HepG2 (cell line): ENCODE measurements around the gene CDH23. TPM values are rescaled to one million over a fixed set of nuclear protein-coding genes. Genes with fewer than 3 reads are reported as not detected.

Experiments used
- ARNTL ChIP-seq: sonication (generic); formaldehyde crosslinking; IDR thresholded peaks from 2 replicates; pipeline ENCODE4 v1.4.0; 2020; ENCODE audit warnings: mild to moderate bottlenecking, missing genetic modification reagents
- BORCS8-MEF2B ChIP-seq: sonication (generic); formaldehyde crosslinking; IDR thresholded peaks from 2 replicates; pipeline ENCODE4 v1.8.0; 2022; ENCODE audit warnings: mild to moderate bottlenecking, missing genetic modification reagents
- DNMT1 ChIP-seq: sonication (generic); formaldehyde crosslinking; IDR thresholded peaks from 2 replicates; pipeline ENCODE4 v1.5.1; 2020; ENCODE audit warnings: mild to moderate bottlenecking, missing genetic modification reagents
- EHMT2 ChIP-seq: fragments of 200-600 bp; sonication (generic); IDR thresholded peaks from 2 replicates; pipeline ENCODE4 v1.7.0; 2017; ENCODE audit warnings: antibody characterized with exemption, low read depth, low read length, borderline replicate concordance
- ERF ChIP-seq: IDR thresholded peaks from 2 replicates; pipeline ENCODE4 v1.6.1; 2018; ENCODE audit warnings: missing biosample characterization, missing genetic modification reagents
- FOXM1 ChIP-seq: sonication (generic); formaldehyde crosslinking; IDR thresholded peaks from 2 replicates; pipeline ENCODE4 v1.5.0; 2020; ENCODE audit warnings: missing genetic modification reagents
- JUND ChIP-seq: sonication (generic); formaldehyde crosslinking; IDR thresholded peaks from 2 replicates; pipeline ENCODE4 v1.8.0; 2022; ENCODE audit warnings: mild to moderate bottlenecking, missing genetic modification reagents
- MBD4 ChIP-seq: IDR thresholded peaks from 2 replicates; pipeline ENCODE4 v1.6.1; 2012; ENCODE audit warnings: low read length, inconsistent platforms, borderline replicate concordance
- MEIS2 ChIP-seq: sonication (generic); formaldehyde crosslinking; IDR thresholded peaks from 2 replicates; pipeline ENCODE4 v1.9.0; 2021; ENCODE audit warnings: mild to moderate bottlenecking, missing genetic modification reagents
- MIER2 ChIP-seq: IDR thresholded peaks from 2 replicates; pipeline ENCODE4 v1.6.1; 2016; ENCODE audit warnings: missing biosample characterization, missing genetic modification reagents
- SRSF4 ChIP-seq: fragments of 200-400 bp; formaldehyde crosslinking; IDR thresholded peaks from one replicate; pipeline ENCODE4 v1.6.1; 2018; ENCODE audit warnings: mild to moderate bottlenecking, low read depth, low read length, moderate library complexity; ENCODE audit not compliant: poor library complexity, severe bottlenecking
- ZNF331 ChIP-seq: sonication (generic); formaldehyde crosslinking; IDR thresholded peaks from 2 replicates; pipeline ENCODE4 v1.4.0; 2020; ENCODE audit warnings: missing genetic modification reagents
- ZNF33B ChIP-seq: sonication (generic); formaldehyde crosslinking; IDR thresholded peaks from 2 replicates; pipeline ENCODE4 v1.5.1; 2020; ENCODE audit warnings: mild to moderate bottlenecking, missing genetic modification reagents
- ZNF354B ChIP-seq: sonication (generic); formaldehyde crosslinking; IDR thresholded peaks from 2 replicates; pipeline ENCODE4 v1.8.0; 2022; ENCODE audit warnings: mild to moderate bottlenecking, missing genetic modification reagents
- ZNF557 ChIP-seq: sonication (generic); formaldehyde crosslinking; IDR thresholded peaks from 2 replicates; pipeline ENCODE4 v1.4.0; 2020; ENCODE audit warnings: missing genetic modification reagents
- ZNF569 ChIP-seq: sonication (generic); formaldehyde crosslinking; IDR thresholded peaks from 2 replicates; pipeline ENCODE4 v1.5.0; 2020; ENCODE audit warnings: mild to moderate bottlenecking, missing genetic modification reagents, moderate library complexity, borderline replicate concordance
- ZNF713 ChIP-seq: sonication (generic); formaldehyde crosslinking; IDR thresholded peaks from 2 replicates; pipeline ENCODE4 v1.4.0; 2020; ENCODE audit warnings: mild to moderate bottlenecking, missing genetic modification reagents
- ZNF773 ChIP-seq: sonication (generic); formaldehyde crosslinking; IDR thresholded peaks from 2 replicates; pipeline ENCODE4 v1.4.0; 2020; ENCODE audit warnings: missing genetic modification reagents, borderline replicate concordance
- polyA plus RNA-seq, 8 experiments: library from polyadenylated mRNA; depleted of rRNA in 3 of 8; stranded (reverse) in 7 of 8; unstranded in 1 of 8; fragments of >200 nt; fragmentation: Illumina TruSeq in 4 of 8; extraction: Trizol in 4 of 8; gene quantifications; 2 replicates each; pipeline versions ENCODE4 v1.2.1 to v1.2.3, GENCODE V29; 2011 to 2016; ENCODE audit warnings: low read depth in 4 of 8, missing spikeins in 1 of 8, mixed read lengths in 1 of 8; ENCODE audit not compliant: insufficient read depth in 1 of 8
- total RNA-seq, 5 experiments: library from RNA; depleted of rRNA; stranded (reverse); fragments of >200 nt; fragmentation: Illumina TruSeq; extraction: Trizol; gene quantifications; 2 replicates each; pipeline ENCODE4 v1.2.3, GENCODE V29; 2016; ENCODE audit warnings: low read depth in 1 of 5
- TF ChIP-seq, protein P1 (sequence below), 2 experiments: IDR thresholded peaks; 2 replicates each; pipeline ENCODE4 v1.6.1; 2011 to 2012; ENCODE audit warnings: low read length in 2 of 2, borderline replicate concordance in 1 of 2, low read depth in 1 of 2, mild to moderate bottlenecking in 1 of 2, moderate library complexity in 1 of 2
- TF ChIP-seq, protein P2 (sequence below): sonication (generic); formaldehyde crosslinking; IDR thresholded peaks from 2 replicates; pipeline ENCODE4 v1.4.0; 2020; ENCODE audit warnings: missing genetic modification reagents, borderline replicate concordance
- TF ChIP-seq, protein P3 (sequence below): sonication (generic); formaldehyde crosslinking; IDR thresholded peaks from 2 replicates; pipeline ENCODE4 v1.4.0; 2020; ENCODE audit warnings: missing genetic modification reagents

The CDH23 gene
- total and polyA plus RNA-seq, 2 of the 13 experiments (the other 11 are each of a cell fraction or from before 2014, with no cell fraction given), result 0.13 TPM; not detected in 1

DNA sequence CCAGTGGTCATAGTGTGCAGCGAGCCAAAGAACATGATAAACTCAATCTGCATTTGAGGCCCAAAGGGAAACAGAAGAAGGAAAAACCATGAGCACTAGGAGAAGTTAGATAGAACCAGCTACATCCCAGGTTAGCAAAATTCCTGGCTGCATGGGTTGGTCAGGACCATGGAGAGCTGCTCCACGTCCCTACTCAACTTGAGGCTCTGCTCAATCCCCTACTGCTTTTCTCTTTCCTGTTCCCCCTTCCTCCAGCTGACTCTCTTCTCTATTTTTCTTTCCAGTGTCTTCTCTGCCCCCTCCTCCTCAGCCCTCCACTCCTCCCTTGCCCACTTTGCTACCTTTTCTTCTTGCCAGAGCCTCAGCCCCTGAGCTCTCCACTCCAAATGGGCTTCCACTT lies 398.5 kb downstream of the CDH23 start (continued):
- TF ChIP-seq, protein P1, sequence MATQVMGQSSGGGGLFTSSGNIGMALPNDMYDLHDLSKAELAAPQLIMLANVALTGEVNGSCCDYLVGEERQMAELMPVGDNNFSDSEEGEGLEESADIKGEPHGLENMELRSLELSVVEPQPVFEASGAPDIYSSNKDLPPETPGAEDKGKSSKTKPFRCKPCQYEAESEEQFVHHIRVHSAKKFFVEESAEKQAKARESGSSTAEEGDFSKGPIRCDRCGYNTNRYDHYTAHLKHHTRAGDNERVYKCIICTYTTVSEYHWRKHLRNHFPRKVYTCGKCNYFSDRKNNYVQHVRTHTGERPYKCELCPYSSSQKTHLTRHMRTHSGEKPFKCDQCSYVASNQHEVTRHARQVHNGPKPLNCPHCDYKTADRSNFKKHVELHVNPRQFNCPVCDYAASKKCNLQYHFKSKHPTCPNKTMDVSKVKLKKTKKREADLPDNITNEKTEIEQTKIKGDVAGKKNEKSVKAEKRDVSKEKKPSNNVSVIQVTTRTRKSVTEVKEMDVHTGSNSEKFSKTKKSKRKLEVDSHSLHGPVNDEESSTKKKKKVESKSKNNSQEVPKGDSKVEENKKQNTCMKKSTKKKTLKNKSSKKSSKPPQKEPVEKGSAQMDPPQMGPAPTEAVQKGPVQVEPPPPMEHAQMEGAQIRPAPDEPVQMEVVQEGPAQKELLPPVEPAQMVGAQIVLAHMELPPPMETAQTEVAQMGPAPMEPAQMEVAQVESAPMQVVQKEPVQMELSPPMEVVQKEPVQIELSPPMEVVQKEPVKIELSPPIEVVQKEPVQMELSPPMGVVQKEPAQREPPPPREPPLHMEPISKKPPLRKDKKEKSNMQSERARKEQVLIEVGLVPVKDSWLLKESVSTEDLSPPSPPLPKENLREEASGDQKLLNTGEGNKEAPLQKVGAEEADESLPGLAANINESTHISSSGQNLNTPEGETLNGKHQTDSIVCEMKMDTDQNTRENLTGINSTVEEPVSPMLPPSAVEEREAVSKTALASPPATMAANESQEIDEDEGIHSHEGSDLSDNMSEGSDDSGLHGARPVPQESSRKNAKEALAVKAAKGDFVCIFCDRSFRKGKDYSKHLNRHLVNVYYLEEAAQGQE (IDR thresholded peaks at IDR 0.05; ENCODE audit: borderline replicate concordance in 1 of 2, low read depth in 1 of 2, low read length in 2 of 2), result peak; percentile 84 to 98
- TF ChIP-seq JUND (CRISPR knock-in tag), result no peak
- no peak for TF ChIP-seq SRSF4
- TF ChIP-seq, protein P2, sequence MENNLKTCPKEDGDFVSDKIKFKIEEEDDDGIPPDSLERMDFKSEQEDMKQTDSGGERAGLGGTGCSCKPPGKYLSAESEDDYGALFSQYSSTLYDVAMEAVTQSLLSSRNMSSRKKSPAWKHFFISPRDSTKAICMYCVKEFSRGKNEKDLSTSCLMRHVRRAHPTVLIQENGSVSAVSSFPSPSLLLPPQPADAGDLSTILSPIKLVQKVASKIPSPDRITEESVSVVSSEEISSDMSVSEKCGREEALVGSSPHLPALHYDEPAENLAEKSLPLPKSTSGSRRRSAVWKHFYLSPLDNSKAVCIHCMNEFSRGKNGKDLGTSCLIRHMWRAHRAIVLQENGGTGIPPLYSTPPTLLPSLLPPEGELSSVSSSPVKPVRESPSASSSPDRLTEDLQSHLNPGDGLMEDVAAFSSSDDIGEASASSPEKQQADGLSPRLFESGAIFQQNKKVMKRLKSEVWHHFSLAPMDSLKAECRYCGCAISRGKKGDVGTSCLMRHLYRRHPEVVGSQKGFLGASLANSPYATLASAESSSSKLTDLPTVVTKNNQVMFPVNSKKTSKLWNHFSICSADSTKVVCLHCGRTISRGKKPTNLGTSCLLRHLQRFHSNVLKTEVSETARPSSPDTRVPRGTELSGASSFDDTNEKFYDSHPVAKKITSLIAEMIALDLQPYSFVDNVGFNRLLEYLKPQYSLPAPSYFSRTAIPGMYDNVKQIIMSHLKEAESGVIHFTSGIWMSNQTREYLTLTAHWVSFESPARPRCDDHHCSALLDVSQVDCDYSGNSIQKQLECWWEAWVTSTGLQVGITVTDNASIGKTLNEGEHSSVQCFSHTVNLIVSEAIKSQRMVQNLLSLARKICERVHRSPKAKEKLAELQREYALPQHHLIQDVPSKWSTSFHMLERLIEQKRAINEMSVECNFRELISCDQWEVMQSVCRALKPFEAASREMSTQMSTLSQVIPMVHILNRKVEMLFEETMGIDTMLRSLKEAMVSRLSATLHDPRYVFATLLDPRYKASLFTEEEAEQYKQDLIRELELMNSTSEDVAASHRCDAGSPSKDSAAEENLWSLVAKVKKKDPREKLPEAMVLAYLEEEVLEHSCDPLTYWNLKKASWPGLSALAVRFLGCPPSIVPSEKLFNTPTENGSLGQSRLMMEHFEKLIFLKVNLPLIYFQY (CRISPR knock-in tag), result 0 out of 2 replicates have a peak, but pooled peaks have one; percentile 30
- TF ChIP-seq ERF (CRISPR knock-in tag), result peak; percentile 59; the same call in 1 of the 2 replicates
- 0 out of 2 replicates have a peak, but pooled peaks have one; percentile 35 for TF ChIP-seq ZNF773
- TF ChIP-seq ZNF331 (CRISPR knock-in tag), result peak; percentile 41; the same call in 1 of the 2 replicates
- no peak for TF ChIP-seq DNMT1 (CRISPR knock-in tag)
- TF ChIP-seq ZNF33B (CRISPR knock-in tag), result no peak
- TF ChIP-seq FOXM1, result no peak
- no peak for TF ChIP-seq ZNF354B (CRISPR knock-in tag)
- TF ChIP-seq, protein P3, sequence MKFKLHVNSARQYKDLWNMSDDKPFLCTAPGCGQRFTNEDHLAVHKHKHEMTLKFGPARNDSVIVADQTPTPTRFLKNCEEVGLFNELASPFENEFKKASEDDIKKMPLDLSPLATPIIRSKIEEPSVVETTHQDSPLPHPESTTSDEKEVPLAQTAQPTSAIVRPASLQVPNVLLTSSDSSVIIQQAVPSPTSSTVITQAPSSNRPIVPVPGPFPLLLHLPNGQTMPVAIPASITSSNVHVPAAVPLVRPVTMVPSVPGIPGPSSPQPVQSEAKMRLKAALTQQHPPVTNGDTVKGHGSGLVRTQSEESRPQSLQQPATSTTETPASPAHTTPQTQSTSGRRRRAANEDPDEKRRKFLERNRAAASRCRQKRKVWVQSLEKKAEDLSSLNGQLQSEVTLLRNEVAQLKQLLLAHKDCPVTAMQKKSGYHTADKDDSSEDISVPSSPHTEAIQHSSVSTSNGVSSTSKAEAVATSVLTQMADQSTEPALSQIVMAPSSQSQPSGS (CRISPR knock-in tag), result no peak
- TF ChIP-seq ZNF713 (CRISPR knock-in tag), result no peak
- peak; percentile 66; the same call in 1 of the 2 replicates for TF ChIP-seq MEIS2
- TF ChIP-seq MIER2 (CRISPR knock-in tag), result peak; percentile 97
- no peak for TF ChIP-seq MBD4
- TF ChIP-seq ARNTL (CRISPR knock-in tag), result no peak
- TF ChIP-seq EHMT2, result peak; percentile 83
- peak; percentile 61; the same call in 1 of the 2 replicates for TF ChIP-seq ZNF557
- TF ChIP-seq ZNF569 (CRISPR knock-in tag), result no peak
- 0 out of 2 replicates have a peak, but pooled peaks have one; percentile 39 for TF ChIP-seq BORCS8-MEF2B (CRISPR knock-in tag)
